SU-DHL-6 (cell line): Measurements from ENCODE around the gene TMOD1.

Experiments used
- H2AFZ ChIP-seq: fragments of 200-600 bp; sonication (generic); 2 replicates; pipeline ENCODE4 v1.6.1; 2014; ENCODE audit warnings: low read depth, mild to moderate bottlenecking, moderate library complexity, mixed read lengths, antibody characterized with exemption, low read length; ENCODE audit not compliant: severe bottlenecking
- H3F3A ChIP-seq: fragments of 200-600 bp; shearing (Covaris generic); 2 replicates; pipeline ENCODE4 v1.6.0; 2016; ENCODE audit warnings: antibody characterized with exemption, mild to moderate bottlenecking; ENCODE audit not compliant: insufficient read depth
- H3K27ac ChIP-seq: fragments of 200-600 bp; sonication (generic); 2 replicates; pipeline ENCODE4 v1.5.1; 2016; ENCODE audit warnings: low read depth, mild to moderate bottlenecking, low read length, moderate library complexity, mixed read lengths
- H3K27me3 ChIP-seq: fragments of 200-600 bp; sonication (generic), shearing (Covaris generic); 2 replicates; pipeline ENCODE4 v1.6.0; 2014; ENCODE audit warnings: mild to moderate bottlenecking, low read length
- H3K36me3 ChIP-seq: fragments of 200-600 bp; sonication (generic); 2 replicates; pipeline ENCODE4 v1.6.1; 2014; ENCODE audit warnings: mild to moderate bottlenecking, low read length, mixed read lengths
- H3K4me2 ChIP-seq: fragments of 300-600, 200-600 bp; shearing (Covaris generic), sonication (generic); 2 replicates; pipeline ENCODE4 v1.6.0; 2014; ENCODE audit warnings: low read length, low read depth, mild to moderate bottlenecking; ENCODE audit not compliant: poor library complexity, severe bottlenecking
- H3K4me3 ChIP-seq: fragments of 200-600 bp; sonication (generic); 2 replicates; pipeline ENCODE4 v1.5.1; 2014; ENCODE audit warnings: antibody characterized with exemption, low read length, mild to moderate bottlenecking, mixed read lengths; ENCODE audit not compliant: insufficient read depth, poor library complexity, severe bottlenecking
- H3K79me2 ChIP-seq: fragments of 200-600 bp; sonication (generic); 2 replicates; pipeline ENCODE4 v1.6.1; 2014; ENCODE audit warnings: mild to moderate bottlenecking, low read length, moderate library complexity; ENCODE audit not compliant: insufficient read depth
- H3K9ac ChIP-seq: fragments of 200-600 bp; sonication (generic); 2 replicates; pipeline ENCODE4 v1.7.0; 2014; ENCODE audit warnings: mild to moderate bottlenecking, low read length
- H3K9me2 ChIP-seq: fragments of 200-600 bp; sonication (generic); replicated peaks from 2 replicates; pipeline ENCODE4 v1.6.1; 2014; ENCODE audit warnings: low read length; ENCODE audit not compliant: insufficient read depth
- H3K9me3 ChIP-seq: fragments of 200-600 bp; sonication (generic); 2 replicates; pipeline ENCODE4 v1.6.1; 2014; ENCODE audit warnings: low read length, mixed read lengths; ENCODE audit not compliant: insufficient read depth
- H4K20me1 ChIP-seq: fragments of 200-600 bp; sonication (generic); 2 replicates; pipeline ENCODE4 v1.6.1; 2014; ENCODE audit warnings: low read depth, mild to moderate bottlenecking, antibody characterized with exemption, low read length, moderate library complexity, mixed read lengths
- CTCF ChIP-seq: fragments of 200-600 bp; sonication (generic); IDR thresholded peaks from one replicate; pipeline ENCODE4 v1.5.1; 2017; ENCODE audit warnings: antibody characterized with exemption, mild to moderate bottlenecking, low read length, moderate library complexity; ENCODE audit not compliant: insufficient read depth, poor library complexity, severe bottlenecking
- EZH2phosphoT487 ChIP-seq: fragments of 200-600 bp; sonication (generic), shearing (Covaris generic); conservative IDR thresholded peaks from 2 replicates; pipeline ENCODE4 v1.6.1; 2018; ENCODE audit warnings: mild to moderate bottlenecking, antibody characterized with exemption, low read length, moderate library complexity, mixed read lengths

TMOD1 gene

GRCh38 chr9:97510797-97511654 is 9.6 kb downstream of the TMOD1 start:
- Histone ChIP-seq H3K27me3 (no peaks in the 10 kb centered on the region), H3K36me3 (no peaks in the 10 kb centered on the region), H3K4me2 (no peak overlapping the region), H3K9ac (no peak overlapping the region), H3K9me3 (no peaks in the 10 kb centered on the region), H3F3A (no peaks in the 10 kb centered on the region), H4K20me1 (no peaks in the 10 kb centered on the region), H3K79me2 (no peaks in the 10 kb centered on the region), H3K27ac (no peak overlapping the region), H3K4me3 (no peak overlapping the region), H3K9me2 (no peaks in the 10 kb centered on the region), H2AFZ (no peak overlapping the region)
- no peak for TF ChIP-seq EZH2phosphoT487
- TF ChIP-seq CTCF, result no peak

GRCh38 chr9:97511655-97512427 is 10.4 kb downstream of the TMOD1 start:
- Histone ChIP-seq H4K20me1 (no peaks in the 10 kb centered on the region), H3K27me3 (no peaks in the 10 kb centered on the region), H3K9ac (no peak overlapping the region), H3K36me3 (no peaks in the 10 kb centered on the region), H2AFZ (no peak overlapping the region), H3K4me2 (no peak overlapping the region), H3K4me3 (no peak overlapping the region), H3K79me2 (no peaks in the 10 kb centered on the region), H3F3A (no peaks in the 10 kb centered on the region), H3K27ac (no peak overlapping the region), H3K9me3 (no peaks in the 10 kb centered on the region), H3K9me2 (no peaks in the 10 kb centered on the region)
- TF ChIP-seq CTCF (no peak), EZH2phosphoT487 (no peak)

GRCh38 chr9:97512966-97513560 is 11.6 kb downstream of the TMOD1 start:
- Histone ChIP-seq H3K9me2 (no peaks in the 10 kb centered on the region), H4K20me1 (no peaks in the 10 kb centered on the region), H3K9ac (no peak overlapping the region), H3K27me3 (no peaks in the 10 kb centered on the region), H3K4me3 (no peak overlapping the region), H3K4me2 (no peak overlapping the region), H3F3A (no peaks in the 10 kb centered on the region), H3K36me3 (no peaks in the 10 kb centered on the region), H3K27ac (no peak overlapping the region), H2AFZ (no peak overlapping the region), H3K79me2 (no peaks in the 10 kb centered on the region), H3K9me3 (no peaks in the 10 kb centered on the region)
- TF ChIP-seq EZH2phosphoT487, result no peak
- no peak for TF ChIP-seq CTCF
